NCI-H510A (cell line): Measurements from ENCODE around the gene RPL13A.
A peak's percentile ranks its signal among the peaks of the same experiment; 100 is the strongest.

Source experiments
- DNase-seq: peaks from one replicate; lab custom pipeline; 2025; lab: John Stamatoyannopoulos, UW

The RPL13A gene

DNA sequence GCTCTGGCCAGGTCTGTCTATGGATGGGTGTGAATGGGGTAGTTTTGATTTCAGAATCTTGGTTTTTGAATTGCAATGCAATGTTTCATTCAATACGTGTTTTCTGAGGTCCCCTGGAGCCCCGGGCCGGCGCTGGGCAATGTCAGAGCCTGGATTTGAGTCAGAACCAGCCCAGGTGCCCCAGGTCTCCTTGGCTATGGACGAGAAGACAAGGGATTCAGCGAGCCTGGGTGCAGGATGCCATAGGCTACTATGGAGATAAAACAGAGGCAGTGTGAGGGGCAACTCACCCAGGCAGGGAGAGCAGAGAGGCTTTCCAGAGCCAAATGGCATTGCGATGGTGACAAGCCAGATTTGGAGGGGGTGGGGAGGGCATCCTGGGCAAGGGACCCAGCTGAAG is 1.2 kb upstream of the RPL13A start:
- no peak for DNase-seq

DNA sequence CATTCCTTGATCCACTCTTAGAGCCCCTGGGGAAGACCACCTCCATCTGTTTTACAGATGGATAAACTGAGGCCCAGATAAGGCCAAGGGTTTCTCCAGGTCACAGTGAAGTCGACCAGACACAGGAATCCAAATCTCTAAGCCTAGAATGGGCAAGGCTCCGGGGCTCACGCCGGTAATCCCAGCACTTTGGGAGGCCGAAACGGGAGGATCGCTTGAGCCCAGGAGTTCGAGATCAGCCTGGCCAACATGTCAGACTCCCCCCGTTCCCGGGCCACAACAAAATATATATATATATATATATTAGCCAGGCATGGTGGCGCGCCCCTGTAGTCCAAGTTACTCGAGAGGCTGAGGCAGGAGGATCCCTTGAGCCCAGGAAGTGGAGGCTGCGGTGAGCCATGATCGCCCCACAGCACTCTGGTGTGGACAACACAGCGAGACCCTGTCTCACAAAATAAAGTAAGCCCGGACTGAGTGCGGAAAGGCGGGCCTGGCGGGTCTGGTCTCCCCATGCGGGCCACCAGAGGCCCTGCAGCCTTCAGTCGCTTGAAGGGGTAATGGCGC is 615 bp upstream of the RPL13A start:
- no peak for DNase-seq

DNA sequence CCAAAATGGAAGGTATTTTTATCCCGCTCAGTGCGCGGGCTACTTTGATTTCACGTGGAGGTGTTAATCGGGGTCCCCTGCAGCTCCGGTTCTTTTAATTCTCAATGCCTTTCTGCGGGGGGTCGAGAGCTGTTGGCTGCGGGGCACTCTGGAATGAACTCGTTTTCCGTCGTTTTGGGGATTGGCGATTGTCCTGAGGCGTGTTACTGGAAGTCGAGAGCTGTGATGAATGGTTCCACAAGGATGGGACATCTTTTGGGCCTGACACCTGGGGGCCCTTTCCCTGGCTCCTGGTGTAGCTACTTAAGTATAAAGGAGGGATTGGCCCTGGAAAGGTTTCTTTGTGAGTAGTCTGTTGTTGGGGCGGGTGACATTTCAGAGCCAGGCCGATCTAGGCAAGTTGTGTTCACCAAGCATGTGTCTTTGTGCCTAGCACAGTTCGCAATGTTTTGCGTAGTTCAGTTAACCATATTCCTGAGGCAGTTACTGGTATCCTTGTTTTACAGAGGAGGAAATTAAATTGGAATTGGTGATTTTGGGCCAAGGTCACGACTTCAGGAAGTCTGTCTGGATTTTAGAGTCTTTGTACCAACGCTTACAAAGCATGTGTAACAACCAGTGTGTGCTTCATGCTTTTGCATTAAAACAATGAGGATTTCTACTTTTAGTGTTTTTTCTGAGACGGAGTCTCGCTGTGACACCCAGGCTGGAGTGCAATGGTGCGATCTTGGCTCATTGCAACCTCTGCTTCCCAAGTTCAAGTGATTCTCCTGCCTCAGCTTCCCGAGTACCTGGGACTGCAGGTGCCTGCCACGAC is 846 bp downstream of the RPL13A start:
- no peak for DNase-seq

DNA sequence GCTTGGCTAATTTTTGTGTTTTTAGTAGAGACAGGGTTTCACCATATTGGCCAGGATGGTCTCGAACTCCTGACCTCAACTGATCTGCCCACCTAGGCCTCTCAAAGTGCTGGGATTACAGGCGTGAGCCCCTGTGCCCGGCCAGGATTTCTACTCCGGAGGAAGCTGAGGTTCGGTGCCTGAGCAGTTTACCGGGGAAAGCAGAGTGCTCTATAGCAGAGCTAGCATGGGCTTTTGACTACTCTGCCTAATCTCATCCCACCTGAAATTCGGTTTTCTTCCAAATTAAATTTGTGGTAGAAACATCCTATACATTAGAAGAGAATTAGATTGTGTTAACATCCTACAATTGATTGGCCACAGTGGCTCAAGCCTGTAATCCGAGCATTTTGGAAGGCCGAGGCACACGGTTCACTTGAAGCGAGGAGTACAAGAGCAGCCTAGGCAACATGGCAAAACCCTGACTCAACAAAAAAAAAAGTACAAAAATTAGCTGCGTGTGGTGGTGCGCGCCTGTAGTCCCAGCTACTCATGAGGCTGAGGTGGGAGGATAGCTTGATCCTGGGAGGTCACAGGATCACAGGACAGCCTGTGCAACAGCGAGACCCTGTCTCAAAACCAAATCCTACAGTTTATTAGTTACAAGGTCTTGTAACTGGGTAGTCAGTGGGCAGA is 1.6 kb downstream of the RPL13A start:
- no peak for DNase-seq

DNA sequence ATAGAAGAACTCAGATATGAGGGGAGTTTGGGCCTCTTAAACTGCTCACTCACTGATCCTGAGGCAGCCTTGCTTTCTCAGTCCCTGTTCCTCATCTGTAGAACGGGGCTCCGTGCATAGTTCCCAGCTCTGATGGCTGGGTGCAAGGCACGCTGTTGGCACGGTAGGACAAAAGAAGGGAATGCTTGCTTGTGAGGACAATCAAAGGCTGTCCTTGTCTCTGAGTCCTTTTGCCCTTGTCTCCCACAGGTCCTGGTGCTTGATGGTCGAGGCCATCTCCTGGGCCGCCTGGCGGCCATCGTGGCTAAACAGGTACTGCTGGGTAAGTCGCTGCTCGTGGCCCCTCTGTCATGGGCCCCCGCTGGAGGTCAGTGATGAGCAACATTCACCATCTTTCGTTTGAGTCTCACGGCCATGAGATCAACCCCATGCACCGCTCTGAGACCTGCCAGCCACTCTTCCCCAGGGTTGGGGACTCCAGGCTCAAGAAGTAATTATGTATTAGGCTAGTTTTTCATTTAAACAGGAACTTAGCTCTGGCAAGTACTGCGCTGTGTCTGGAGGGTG is 2.3 kb downstream of the RPL13A start:
- DNase-seq: no peak

DNA sequence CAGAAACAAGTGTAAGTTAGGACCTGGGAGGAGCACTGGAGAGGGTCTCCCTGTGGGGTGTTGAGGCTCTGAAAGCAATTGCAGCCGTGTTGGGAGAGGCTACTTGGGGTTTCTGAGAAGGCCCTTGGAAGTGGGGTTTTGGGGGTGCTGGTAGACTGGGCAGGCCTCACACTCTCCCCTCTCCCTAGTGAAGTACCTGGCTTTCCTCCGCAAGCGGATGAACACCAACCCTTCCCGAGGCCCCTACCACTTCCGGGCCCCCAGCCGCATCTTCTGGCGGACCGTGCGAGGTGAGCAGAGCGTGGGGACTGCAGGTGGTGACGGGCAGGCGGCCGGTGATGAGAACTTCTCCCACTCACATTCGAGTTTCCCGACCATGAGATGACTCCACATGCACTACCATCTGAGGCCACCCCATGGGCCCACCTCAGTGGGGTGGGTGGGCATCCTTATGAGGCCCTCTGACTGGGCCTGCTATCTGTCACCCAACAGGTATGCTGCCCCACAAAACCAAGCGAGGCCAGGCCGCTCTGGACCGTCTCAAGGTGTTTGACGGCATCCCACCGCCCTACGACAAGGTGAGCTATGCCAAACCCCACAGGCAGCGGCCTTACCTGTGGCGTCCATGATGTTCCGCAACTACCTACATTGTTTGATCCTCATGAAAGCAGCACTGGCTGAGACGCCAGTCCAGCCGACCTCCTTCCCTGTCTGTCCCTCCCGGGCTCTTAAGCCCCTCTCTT is 3.0 kb downstream of the RPL13A start:
- DNase-seq: no peak

DNA sequence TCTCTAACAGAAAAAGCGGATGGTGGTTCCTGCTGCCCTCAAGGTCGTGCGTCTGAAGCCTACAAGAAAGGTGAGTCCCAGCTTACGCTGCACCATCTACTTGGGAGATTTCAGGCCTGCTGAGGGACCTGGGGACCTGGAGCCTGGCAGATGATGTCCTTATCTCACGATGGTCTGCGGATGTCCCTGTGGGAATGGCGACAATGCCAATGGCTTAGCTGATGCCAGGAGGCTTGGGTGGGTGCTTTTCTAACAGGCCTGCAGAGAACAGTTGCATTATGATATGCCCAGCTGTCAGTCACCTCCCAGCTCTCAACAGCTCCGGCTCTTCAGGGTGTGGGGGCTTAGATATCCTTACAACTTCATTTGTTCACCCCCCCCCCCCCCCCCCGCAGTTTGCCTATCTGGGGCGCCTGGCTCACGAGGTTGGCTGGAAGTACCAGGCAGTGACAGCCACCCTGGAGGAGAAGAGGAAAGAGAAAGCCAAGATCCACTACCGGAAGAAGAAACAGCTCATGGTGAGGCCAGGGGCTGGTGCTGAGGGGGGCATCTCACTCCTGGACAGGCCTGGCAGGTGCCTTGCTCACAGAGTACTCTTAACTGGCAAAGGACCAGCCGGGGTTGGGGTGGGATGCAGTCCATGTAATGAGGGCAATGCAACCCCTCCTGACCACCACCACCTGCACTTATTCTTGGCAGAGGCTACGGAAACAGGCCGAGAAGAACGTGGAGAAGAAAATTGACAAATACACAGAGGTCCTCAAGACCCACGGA is 3.8 kb downstream of the RPL13A start:
- no peak for DNase-seq

DNA sequence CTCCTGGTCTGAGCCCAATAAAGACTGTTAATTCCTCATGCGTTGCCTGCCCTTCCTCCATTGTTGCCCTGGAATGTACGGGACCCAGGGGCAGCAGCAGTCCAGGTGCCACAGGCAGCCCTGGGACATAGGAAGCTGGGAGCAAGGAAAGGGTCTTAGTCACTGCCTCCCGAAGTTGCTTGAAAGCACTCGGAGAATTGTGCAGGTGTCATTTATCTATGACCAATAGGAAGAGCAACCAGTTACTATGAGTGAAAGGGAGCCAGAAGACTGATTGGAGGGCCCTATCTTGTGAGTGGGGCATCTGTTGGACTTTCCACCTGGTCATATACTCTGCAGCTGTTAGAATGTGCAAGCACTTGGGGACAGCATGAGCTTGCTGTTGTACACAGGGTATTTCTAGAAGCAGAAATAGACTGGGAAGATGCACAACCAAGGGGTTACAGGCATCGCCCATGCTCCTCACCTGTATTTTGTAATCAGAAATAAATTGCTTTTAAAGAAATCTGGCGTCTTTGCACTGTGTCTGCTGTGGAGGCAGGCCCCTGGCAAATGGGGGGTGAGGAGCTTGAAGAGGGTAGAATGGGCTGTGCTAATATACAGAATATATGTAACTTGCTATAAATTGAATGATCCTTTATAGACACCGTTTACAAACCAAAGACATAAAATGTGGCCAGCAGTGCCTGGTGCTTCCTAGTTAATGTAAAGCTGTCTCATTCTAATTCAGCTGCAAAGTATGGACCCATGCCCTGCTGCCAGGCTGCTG is 4.6 kb downstream of the RPL13A start:
- DNase-seq: no peak

DNA sequence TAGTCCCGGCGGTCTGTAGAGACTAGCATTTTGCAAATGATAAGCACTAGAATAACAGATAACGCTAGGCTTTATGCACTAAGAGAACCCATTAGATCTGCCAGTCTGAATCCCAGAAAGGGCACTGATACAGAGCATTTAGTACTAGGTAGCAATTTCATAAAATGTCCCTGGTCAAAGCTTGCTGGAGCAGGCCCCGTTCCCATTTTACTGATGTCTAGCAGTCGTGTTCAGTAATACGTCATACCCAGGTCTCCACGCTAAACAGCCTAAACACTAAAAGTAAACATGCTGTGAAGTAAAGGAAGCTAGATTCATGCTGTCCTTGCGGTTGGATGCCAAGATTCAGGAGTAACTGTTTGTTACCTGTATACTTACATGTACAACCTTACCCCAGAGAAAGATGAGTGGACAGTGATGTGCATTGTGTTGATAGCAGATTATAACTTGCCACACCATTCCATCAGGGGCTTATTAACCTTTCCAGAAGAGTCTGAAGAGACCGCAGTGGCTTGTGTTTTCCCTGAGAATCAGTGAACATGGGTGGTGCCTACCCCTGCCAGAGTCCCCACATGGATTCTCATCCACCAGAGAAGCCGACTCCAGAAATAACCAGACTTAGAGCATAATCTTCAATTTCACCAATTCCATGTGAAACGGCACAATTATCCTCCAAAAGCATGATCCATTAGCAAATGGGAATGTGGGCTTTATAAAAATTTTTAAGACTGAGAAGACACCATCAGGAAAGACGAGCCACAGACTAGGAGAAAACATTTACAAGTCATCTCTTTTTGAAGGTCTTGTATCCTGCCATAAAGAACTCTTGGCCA is 5.4 kb downstream of the RPL13A start:
- no peak for DNase-seq

DNA sequence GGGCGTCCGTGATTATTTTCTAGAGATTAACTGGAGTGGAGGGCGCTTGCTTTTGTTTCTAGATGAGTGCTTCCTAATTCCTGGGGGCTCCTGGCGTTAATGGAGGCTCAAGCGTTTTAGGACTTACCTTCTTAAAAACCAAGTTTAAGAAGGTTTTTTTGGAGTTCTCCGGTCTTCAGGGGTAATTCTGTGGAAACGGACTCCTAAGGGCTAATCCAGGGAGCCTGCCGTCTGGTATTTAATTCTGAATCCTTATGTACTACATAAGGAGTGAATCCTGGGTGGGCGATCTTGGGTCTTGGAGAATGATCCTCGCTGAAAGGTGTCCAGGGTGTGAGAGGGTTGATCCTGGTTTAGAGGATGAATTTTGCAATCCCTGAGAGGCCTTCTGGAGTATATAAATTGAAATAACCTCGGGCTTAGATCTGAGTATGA is 9.2 kb downstream of the RPL13A start:
- no peak for DNase-seq

DNA sequence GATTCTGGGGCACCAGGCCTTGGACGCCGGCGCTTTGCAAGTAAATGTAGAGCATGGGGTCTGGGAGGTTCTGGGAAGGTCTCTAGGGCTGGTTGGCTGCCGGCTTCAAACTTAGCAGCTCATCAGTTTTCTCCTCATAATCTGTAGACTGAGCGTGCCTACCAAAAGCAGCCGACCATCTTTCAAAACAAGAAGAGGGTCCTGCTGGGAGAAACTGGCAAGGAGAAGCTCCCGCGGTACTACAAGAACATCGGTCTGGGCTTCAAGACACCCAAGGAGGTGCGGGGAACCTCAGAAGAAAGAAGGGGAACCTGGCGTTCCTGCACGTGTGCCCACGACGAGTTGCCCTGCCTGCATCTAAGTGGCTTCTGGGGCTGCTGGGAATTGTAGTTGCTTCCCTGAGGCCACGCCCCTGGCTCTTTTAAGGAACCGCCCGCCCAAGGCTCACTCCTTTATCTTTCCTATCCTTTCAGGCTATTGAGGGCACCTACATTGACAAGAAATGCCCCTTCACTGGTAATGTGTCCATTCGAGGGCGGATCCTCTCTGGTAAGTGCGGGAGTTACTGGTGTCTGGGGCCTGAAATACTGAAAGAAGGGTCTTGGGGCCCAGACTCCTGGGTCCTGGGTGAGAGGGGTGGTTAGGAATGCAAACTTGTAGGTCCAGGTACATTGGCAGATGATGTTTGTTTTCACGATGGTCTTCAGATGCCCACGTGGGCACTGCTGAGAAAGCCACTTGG is 9.8 kb downstream of the RPL13A start:
- DNase-seq: peak; percentile 56

DNA sequence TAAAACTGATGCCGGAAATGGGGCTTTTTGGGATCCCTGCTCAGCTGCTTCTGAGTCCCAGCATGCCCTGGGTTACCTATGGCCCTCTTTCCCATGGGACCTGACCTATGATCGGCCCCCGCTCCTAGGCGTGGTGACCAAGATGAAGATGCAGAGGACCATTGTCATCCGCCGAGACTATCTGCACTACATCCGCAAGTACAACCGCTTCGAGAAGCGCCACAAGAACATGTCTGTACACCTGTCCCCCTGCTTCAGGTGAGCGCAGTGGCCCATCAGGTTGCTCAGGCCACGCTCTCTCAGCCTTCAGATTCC is 10.3 kb downstream of the RPL13A start:
- DNase-seq: no peak

DNA sequence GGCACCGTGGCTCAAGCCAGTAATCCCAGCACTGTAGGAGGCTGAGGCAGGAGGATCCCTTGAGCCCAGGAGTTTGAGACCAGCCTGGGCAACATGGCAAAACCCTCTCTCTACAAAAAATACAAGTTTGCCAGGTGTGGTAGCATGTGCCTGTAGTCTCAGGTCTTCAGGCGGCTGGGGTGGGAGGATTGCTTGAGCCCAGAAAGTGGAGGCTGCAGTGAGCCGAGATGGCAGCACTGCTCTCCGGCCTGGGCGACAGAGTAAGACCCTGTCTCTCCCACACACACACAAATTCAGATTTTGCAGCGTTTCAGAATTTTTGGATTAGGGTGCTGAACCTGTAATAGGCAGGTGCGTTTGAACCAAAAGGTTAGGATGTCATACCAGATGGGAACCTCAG is 11.1 kb downstream of the RPL13A start:
- no peak for DNase-seq

DNA sequence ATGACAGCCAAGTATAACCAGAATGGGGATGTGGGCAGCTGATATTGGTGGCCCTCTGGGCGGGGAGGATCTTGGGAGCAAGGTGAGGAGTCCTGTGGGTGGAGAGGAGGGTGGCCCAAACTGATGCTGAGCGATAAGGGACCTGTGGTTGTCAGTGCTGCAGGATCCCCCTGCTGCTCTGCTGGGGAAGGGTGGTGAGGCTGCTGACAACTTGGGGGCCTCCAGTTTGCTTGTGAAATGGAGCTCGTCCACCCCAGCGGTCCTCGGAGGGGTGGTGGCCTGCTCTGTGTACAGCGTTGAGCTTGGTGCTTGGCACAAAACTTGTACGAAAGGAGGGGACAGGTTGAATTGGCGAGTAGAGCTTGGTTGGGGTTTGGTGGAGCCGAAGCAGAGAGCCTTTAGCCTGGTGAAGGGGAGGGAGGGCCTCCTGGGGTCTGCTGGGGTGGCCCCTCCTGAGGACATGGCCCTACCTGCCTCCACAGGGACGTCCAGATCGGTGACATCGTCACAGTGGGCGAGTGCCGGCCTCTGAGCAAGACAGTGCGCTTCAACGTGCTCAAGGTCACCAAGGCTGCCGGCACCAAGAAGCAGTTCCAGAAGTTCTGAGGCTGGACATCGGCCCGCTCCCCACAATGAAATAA is 11.7 kb downstream of the RPL13A start:
- no peak for DNase-seq

DNA sequence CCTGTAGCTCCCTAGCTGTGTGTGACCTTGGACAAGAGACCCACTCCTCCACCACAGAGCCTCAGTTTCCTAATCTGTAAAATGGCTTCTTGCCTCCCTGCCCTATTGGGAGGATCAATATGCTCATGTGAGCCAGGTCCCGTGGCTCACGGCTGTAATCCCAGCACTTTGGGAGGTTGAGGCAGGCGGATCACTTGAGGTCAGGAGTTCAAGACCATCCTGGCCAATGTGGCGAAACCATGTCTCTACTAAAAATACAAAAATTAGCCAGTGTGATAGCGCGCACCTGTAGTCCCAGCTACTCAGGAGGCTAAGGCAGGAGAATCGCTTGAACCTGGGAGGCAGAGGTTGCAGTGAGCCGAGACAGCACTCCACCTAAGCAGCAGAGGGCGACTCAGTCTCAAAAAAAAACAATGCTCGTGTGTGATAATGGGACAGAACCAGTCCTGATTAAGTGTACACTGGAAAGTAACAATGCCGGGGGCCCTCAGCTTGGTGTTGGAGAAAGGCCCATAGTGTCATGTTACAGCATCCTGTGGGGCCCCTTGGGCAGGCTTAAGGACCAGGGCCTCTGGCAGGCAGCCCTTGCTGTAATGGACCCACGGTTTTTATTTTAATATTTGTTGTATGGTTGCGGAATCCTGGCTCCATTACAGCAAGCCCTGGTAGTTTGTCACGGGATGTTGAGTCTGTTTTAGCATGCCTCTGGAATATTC is 15.6 kb downstream of the RPL13A start:
- DNase-seq: peak; percentile 75

DNA sequence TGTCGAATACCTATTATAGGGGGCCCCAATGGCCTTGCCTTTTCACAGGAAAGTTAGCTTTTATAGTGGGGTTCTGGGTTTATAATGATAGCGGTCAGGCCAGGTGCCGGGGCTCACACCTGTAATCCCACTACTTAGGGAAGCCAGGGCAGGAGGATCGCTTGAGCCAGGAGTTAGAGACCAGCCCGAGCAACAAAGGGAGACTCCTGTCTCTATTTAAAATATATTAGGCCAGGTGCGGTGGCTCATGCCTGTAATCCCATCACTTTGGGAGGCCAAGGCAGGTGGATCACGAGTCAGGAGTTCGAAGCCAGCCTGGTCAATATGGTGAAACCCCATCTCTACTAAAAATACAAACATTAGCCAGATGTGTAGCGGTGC is 16.2 kb downstream of the RPL13A start:
- no peak for DNase-seq

DNA sequence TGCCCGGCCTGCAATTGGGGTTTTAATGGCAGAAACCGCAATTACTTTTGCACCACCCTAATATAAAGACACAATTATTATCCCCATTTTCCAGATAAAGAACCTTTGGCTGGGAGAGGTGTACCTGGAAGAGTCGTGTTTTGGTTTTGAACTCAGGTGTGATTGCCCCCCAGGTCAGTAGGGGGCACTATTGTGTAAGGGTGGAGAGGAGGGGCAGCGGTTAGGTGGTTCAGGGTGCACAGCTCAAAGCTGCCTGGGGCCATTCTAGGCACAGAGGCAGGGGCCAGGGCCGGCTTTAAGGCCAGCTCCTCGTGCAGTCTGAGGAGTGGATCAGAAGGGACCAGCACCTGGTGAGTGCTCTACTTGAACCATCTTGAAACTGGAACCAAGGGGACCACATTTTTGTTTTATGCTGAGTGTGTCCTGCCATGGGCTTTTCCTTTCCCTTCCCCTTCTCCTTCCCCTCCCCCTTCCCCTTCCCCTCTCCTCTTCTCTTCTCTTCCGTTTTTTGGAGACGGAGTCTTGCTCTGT is 19.2 kb downstream of the RPL13A start:
- no peak for DNase-seq
